TTC549 (cell line): Measurements from ENCODE around the gene MAN2C1.
"Not testable (repeated sequence)": the region's sequence is repeated elsewhere in the genome, so short reads cannot be mapped to it uniquely, and the experiment has no call there.

Experiments used
- FAIRE-seq: peaks from 2 replicates; lab custom pipeline; 2012; peaks lifted over from hg19 to GRCh38; lab: Jason Lieb, UNC

MAN2C1 gene

GRCh38 chr15:75367913-75368688 is at the start of gene MAN2C1:
Gene MAN2C1, minus strand, starts transcription at chr15:75368607. Its CDS starts 24 bp downstream, at chr15:75368583.
- FAIRE-seq = peak; percentile 40

DNA sequence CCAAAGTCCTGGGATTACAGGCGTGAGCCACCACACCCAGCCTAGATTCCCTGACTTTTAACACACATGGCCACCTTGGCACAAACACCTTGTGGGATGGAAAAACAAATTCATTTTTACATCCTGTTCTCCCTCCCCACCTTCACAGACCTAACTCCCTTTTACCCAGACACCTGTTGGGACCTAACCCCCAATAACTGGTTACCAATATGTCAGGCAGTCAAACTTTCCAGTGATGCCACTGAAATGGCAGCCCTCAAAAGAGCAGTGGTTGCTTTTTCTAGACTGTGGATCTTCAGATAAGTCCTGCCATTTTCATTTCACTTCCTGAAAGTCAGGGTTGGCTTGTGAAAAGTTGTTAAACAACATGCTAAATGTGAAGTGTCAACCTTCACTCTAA is 48.2 kb upstream of the MAN2C1 start:
- no peak for FAIRE-seq

DNA sequence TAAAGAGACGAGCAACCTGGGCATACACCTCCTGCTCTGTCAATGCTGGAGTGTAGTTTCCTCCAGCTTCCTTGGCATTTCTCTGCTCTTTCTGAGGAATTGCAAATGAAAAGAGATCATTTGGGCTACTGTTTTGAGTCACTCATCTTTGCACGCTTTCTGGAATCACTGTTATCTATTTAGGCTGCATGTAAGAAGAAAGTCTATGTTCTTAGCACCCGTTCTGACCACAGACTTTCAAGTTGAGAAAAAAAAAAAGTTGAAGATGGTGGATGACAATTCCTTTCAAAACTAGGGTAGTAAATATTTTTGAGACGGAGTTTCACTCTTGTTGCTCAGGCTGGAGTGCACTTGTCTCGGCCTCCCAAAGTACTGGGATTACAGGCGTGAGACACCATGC is 41.8 kb upstream of the MAN2C1 start:
- FAIRE-seq = no peak

DNA sequence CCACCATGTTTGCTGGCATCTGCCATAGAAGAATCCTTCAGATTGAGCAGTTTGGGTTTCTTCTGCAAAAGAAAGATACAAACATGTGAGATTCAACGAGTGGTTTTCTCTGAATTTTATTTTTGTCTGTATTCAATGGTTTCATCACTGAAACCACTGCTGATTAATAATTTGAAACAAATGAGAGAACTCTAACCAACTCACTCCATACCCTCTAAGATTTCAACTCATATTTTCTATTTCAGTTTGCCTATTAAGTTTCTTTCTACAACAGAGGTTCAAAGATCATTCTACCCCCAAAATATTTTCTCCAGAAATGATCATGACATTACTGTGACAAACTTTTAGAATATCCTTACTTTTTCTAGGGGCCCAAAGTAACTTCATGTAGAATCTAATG is 38.7 kb upstream of the MAN2C1 start:
- no peak for FAIRE-seq

- no peak for FAIRE-seq
Observed at GRCh38 chr15:75403892-75404291, 35.5 kb upstream of the MAN2C1 start.

GRCh38 chr15:75397494-75397893 is 29.1 kb upstream of the MAN2C1 start:
- no peak for FAIRE-seq

GRCh38 chr15:75389791-75390382 is 21.5 kb upstream of the MAN2C1 start:
- no peak for FAIRE-seq

DNA sequence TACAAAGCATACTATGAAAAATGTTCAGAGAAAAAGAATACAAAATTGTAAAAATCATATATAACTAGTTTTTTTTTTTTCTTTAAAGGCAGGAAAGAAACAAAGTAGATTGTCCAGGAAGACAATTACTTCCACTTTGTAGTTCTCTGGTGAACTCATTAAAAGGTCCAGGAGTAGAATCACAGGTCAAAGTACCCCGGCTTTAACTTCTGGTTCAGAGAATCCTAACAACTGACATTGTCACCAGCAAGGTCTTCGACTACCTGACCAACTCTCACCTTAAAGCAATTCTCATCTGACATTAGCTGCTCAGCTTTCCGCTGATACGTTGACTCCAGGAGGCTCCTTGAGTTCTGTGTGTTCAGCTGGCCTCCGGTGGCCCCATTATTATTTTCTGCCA is 15.6 kb upstream of the MAN2C1 start:
- FAIRE-seq = not testable (repeated sequence)

DNA sequence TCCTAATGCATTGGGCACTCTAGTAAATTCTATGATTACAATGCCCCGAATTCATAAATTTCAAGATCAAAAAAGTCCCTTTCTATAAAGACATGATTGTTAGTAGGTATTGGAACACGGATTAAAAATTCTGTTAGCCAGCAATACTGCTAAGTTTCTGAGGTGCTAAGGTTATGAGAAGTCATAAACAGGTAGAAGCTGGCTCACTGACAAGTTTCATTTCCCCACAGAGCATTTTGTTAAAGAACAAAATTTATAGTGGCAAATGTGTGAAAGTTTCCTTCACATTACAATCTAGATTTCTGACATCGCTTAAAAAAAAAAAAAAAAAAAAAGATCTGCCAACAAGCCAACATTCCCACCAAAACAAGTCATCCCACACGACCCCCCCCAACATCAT is 12.4 kb upstream of the MAN2C1 start:
- no peak for FAIRE-seq

DNA sequence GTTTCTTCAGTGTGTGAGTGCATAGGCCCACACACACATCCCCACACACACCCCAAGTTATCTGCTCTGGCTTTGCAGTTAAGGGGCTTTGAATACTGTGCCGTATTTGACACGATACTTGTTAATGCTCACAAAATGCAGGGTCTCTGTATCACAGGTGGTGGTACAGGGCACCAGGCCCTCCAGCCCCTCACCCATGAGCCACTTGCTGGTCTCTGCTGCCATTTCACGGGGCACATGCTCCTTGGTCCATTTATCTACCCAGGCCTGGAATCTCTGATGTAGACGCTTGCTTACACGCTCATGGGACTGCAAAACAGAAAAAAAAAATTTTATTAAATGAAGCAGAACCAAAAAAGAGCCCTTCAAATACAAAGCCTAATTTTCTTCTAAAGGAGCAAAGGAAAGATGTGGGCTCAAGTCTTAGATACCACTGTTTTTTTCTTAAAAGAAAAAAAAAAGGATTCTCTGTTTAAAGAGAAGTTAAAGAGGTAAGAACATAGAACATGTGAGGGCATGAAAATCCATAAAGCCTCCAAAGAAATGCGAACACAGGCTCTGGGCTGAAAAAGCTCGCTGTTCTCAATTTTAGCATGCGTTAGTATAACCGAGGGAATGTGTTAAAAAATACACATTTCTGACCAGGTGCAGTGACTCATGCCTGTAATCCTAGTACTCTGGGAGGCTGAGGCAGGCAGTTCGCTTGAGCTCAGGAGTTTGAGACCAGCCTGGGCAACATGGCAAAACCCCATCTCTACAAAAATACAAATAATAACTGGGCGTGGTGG is 3.7 kb upstream of the MAN2C1 start:
- no peak for FAIRE-seq

DNA sequence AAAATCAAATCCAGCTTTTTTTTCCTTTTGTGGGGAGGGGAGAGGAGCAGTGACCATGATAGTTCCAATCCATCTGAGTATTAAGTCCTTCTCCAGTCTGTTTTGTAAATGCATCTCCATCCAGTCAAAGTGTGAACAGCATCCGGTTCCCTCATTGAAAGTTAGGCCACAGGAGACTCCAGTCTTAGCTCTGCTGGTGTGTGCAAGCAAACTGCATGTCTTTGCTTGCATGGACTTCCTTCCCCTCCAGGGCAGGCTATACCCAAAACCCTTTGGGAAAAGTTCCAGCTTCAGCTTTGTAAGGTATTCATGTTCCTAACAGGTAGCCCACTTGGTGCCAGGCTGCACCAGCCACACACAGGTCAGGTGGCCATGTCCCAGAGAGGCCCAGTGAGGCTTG is 3.1 kb upstream of the MAN2C1 start:
- FAIRE-seq = no peak

GRCh38 chr15:75369897-75370581 is 1.6 kb upstream of the MAN2C1 start:
- FAIRE-seq = no peak

GRCh38 chr15:75368689-75369239 is 357 bp upstream of the MAN2C1 start:
- no peak for FAIRE-seq

DNA sequence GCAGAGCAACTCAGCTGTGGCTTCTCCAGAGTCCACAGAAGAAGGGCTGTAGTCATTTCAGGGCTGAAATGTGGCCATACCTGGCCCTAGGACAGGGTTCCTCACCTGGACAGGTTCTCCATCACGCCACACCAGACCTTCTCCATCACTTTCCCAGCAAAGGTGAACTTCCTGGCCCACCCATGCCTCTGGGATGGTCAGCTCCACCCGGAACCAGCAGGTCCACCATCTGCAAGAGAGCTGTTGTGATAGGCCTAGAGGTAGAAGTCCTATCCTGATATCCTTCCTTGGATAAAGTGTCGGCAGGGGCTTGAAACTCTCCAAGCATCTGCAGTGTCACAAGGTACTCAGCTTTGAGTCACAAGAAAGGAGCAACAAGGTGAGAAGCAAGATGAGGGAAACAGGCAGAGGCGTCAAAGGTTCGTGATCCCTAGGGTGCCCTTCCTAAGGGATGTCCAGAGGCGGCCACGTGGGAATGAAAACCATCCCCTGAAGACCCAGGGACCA is 948 bp downstream of the MAN2C1 start:
- no peak for FAIRE-seq

DNA sequence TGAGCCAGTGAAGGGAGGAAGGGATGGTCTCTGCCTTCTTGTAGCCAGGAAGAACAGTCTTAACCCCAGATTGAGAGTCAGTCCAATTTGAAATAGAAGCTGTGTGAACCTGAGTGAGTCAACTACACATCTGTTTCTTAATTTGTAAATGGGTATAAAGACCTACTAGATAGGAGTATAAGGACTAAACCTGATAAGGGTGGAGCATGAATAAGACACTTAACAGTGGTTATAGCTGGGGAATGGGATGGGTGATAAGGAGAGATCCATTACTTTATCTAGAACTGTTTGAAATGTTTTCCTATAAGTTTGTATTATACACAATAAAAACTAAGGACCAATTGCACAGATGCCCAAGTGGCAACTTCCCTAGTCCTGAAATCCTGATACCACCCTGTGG is 1.4 kb downstream of the MAN2C1 start:
- FAIRE-seq = no peak

DNA sequence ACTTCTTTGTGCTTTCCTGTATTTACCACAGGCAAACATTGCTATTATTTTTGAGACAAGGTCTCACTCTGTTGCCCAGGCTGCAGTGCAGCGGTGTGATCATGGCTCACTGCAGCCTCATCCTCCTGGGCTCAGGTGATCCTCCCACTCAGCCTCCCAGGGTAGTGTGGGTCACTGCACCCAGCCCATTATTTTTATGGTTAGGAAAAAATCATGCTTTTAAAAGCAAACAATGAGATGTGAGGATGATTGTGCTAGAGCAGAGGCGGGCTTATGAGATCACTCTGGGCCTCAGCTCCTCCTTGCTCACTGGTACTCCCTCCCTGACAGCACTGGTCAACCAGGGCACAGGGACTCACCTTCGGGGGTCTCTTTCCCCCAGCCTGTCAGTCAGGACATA is 2.2 kb downstream of the MAN2C1 start:
- FAIRE-seq = no peak

- no peak for FAIRE-seq
Observed at GRCh38 chr15:75364881-75365280, 3.5 kb downstream of the MAN2C1 start.

GRCh38 chr15:75363786-75364185 is 4.6 kb downstream of the MAN2C1 start:
- no peak for FAIRE-seq

DNA sequence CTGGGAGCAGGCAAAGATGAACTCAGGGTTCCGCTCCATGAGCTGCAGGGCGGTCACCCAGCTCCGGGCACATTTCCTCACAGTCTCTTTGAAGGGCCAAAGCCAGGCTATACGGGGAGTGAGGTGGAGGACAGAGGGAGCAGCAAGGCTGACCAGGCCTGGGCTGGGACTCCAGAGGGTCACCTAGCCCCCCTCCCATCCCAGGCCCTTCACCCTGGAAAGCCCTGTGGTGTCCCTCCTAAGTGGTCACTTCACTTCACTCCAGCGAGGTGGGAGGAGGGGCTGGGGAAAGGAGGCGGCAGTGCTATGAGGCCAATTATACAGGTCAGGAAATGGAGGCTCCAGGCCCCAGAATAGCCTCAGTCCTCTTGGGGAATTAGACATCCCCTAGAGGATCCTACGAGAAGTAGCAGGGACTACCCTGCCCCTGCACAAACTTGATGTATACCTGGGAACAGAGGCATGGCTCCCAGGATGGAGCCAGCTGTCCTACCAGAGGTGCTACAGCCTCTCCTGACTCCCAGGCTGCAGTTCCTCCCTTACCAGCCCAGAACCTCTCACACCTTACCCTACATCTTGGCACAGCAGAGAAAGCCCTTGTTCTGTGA is 5.7 kb downstream of the MAN2C1 start:
- no peak for FAIRE-seq

DNA sequence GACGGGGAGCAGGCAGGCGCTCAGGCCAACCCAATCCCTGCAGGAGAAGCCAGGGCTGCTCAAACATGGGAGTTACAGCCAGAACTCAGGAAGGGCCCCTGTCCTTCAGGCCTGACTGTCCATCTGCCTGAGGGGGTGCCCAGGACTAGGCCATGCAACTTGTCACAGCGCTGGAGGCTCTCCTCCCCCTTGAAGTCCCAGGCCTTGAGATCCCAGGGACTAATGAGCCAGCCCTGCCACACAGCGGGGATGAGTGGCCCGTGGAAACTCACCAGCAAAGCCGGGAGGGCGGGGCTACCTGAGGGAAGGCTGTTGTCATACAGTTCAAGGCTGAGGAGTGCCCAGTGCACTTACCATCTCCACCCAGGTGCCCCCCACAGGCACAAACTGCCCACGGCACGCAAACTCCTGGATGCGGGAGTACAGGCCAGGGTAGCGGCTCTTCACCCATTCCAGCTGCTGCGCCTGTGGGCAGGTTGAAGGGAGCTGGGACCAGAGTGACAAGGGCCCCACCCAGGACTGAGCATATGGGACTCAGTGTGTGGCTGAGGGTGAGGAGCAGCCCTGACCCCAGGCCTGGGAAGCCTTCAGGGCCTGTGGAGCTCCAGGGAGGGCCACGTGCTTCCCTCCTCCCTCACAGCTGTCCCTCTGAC is 6.3 kb downstream of the MAN2C1 start:
- FAIRE-seq = no peak

- no peak for FAIRE-seq
Observed at GRCh38 chr15:75361361-75361988, 6.9 kb downstream of the MAN2C1 start.
